GM18508 (cell line): ENCODE data around the gene COMMD1.
A peak's percentile ranks its signal among the peaks of the same experiment; 100 is the strongest.
"Not testable (repeated sequence)": the region's sequence is repeated elsewhere in the genome, so short reads cannot be mapped to it uniquely, and the experiment has no call there.

ENCODE experiments used
- ATAC-seq: cut with Tn5 transposase; IDR thresholded peaks from one replicate; pipeline ENCODE4 v1.9.1; 2021; ENCODE audit warnings: moderate number of reproducible peaks; ENCODE audit not compliant: insufficient read depth, unreplicated experiment

COMMD1 gene

DNA sequence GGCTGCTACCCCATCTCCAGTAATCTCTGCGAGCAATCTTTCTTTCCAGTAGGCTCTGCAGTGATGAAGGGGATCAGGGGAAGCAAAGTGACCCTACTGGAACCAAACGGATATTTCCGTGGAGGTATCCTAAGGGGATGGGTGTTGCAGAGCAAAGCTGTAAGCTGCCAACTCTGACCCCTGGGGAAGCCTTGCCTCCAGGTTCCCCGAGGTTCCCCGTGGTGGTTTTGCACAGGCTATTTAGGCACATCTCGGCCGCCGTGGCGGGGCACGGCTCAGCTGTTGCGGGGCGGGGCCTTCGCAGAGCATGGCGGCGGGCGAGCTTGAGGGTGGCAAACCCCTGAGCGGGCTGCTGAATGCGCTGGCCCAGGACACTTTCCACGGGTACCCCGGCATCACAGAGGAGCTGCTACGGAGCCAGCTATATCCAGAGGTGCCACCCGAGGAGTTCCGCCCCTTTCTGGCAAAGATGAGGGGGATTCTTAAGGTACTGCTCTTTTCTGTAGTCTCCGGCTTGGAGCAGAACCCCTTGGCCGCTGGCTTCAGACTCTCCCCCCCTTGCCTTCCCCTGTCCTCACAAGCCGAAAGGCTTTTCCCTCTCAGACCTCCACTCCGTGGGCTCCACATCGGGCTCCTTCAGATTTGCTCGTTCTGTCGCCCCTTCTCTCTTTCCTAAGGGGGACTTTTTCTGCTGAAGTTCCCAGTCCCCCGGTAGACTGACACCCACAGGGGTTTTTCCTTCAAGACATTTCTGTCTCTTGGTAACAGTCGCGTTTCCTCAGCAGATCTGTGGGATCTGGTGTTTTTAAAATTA, at the start of gene COMMD1:
COMMD1 (plus strand) TSS at position 303 of the 814 bp plus-strand sequence; CDS start at position 308, 5 bp downstream.
- ATAC-seq, result peak; percentile 77

DNA sequence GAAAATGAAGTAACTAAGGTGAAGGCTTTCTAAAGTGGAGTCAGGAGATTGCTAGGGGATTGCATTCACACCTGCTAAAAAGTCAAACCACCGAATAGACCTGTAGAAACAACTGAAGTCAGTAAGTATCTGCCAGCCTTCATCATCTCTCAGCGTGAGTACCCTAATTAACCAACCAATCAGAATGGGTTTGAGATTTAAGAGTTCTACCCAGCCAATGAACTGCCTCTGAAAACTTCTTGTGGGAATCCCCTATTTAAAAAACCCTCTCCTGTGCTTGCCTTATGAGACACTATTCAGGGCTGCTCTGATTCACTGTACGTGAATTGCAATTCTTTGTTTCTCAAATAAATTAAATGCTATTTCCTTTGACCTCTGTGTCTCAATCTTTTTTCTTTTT, 48.2 kb upstream of the COMMD1 start:
- no peak for ATAC-seq

DNA sequence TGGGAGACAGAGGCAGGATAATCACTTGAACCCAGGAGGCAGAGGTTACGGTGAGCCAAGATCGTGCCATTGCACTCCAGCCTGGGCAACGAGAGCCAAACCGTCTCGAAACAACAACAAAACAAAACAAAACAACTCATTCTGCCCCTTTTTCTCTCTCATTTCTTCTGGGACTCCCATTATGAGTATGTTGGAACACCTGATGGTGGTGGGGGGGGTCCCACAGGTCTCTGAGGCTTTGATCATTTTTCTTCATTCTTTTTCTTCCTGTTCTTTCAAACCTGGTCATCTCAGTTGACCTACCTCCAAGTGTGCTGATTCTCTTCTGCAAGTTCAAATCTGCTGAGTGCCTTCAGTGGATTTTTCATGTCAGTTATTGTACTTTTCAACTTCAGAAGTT, 43.4 kb upstream of the COMMD1 start:
- no peak for ATAC-seq

DNA sequence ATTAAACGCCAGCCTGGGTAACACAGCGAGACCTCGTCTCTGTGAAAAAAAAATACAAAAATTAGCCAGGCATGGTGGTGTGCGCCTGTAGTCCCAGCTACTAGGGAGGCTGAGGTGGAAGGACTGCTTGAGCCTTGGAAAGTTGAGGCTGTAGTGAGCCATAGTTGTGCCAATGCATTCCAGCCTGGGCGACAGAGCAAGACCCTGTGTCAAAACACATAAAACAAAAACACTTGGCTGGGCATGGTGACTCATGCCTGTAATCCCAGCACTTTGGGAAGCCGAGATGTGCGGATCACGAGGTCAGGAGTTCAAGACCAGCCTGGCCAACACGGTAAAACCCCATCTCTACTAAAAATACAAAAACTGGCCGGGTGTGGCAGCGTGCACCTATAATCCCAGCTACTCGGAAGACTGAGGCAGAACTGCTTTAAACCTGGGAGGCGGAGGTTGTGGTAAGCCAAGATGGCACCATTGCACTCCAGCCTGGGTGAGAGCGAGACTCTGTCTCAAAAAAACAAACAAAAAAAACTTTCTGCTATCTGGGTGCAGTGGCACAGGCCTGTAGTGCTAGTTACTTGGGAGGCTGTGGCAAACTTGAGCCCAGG, 38.9 kb upstream of the COMMD1 start:
- not testable (repeated sequence) for ATAC-seq

DNA sequence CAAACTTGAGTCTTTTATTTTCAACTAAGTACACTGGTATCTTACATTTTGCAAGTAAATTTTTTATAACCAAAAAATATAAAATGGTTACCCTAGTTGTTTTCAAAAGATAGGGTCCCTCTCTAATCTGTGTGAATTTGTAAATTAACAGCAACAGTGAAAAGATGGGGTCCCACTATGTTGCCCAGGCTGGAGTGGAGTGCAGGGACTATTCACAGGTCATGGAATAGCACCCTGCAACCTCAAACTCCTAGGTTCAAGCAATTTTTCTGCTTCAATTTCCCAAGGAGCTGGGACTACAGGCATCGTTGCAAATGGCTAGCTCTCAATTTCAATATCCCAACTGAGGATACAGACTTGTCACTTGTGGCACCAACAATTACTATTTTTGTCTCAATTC, 29.1 kb upstream of the COMMD1 start:
- ATAC-seq, result no peak

DNA sequence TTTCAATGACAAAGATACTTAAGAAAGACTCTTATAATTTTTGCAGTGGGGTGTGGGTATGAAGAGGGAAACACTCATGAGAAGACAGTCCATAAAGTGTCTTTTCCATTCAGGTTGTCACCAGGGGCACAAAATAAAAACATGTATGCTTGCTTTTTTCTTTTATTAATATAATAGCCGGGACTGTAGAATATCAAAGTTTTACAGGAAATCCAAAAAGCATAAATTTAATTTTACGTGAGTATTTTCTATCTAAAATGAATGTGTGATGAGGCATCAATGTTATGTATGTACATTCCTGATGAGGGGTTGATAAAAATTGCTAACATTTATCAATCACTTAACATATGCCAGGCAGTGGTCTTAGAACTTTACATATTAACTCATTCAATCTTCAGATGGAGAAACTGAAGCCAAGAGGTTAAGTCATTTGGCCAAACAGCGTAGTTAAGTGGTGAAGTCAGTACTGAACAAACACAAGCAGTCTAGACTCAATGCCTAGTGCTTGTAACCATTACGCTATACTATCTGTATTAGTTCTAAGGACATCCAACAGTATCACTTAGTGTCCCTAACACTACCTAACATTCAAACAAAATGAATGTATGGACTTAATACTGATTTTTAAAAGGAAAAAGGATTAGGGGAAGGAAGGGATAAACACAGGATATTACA, 27.8 kb upstream of the COMMD1 start:
- ATAC-seq, result no peak

DNA sequence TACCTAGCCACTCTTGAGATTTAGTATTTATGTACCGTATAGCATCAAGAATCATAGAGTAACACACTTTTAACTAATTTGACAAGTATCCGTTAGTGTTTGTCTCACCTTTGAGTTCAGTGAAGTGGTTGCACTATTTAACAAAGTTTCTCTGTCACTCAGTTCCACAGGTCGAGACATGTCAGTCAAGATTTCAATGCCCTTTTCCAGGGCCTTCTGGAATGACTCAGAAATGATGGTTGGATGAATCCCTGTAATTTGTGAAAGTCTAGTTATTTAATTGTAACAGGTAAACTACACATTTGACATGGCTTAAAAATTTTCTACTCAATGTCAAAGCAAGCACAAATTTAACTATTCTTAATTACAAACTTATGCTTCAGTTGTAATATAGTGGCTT, 26.7 kb upstream of the COMMD1 start:
- ATAC-seq, result no peak

DNA sequence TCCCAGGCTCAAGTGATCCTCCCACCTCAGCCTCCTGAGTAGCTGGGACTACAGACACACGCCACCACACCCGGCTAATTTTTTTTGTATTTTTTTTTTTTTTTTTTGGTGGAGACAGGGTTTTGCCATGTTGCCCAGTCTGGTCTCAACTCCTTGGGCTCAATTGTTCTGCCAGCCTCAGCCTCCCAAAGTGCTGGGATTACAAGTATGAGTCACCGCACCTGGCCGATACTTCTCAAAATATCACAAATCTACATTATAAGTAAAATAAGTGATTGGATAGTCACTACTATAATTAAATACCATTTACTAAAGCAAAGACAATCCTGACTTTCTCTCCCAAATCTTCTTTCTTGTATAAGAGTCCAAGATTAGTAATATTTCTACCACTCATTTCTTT, 26.1 kb upstream of the COMMD1 start:
- ATAC-seq, result not testable (repeated sequence)

DNA sequence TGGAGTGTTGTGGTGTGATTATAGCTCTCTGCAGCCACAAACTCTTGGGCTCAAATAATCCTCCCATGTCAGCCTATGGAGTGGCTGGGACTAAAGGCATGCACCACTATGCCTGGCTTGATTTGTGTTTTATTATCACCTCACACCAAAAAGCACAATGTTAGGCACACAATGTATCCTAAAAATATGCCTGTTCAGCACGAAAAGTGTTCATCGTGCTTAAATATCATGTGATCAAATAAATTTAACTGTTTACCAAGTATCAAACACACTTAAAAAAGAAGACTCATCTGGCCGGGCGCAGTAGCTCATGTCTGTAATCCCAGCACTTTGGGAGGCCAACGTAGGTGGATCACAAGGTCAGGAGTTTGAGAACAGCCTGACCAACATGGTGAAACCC, 22.6 kb upstream of the COMMD1 start:
- ATAC-seq, result no peak

DNA sequence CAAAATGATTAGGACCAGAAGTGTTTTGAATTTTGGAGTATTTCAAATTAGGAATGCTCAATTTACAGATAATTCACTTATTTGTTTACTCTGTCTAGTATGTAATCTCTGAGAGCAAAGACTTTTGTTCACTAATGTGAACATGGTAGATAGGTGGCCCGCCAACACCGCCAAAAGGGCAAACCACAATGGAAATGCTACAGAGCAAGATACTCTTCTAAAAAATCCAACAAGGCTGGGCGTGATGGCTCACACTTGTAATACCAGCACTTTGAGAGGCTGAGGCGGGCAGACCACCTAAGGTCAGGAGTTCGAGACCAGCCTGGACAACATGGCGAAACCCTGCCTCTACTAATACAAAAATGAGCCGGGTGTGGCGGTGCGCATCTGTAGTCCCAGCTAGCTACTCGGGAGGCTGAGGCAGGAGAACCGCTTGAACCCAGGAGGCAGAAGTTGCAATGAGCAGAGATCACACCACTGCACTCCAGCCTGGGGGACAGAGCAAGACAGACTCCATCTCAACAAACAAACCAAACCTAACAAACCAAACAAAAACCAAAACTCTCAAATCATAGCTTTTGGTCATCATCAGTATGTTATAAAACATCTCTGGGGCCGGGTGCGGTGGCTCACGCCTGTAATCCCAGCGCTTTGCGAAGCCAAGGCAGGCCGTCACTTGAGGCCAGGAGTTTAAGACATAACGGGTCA, 19.4 kb upstream of the COMMD1 start:
- ATAC-seq, result no peak

DNA sequence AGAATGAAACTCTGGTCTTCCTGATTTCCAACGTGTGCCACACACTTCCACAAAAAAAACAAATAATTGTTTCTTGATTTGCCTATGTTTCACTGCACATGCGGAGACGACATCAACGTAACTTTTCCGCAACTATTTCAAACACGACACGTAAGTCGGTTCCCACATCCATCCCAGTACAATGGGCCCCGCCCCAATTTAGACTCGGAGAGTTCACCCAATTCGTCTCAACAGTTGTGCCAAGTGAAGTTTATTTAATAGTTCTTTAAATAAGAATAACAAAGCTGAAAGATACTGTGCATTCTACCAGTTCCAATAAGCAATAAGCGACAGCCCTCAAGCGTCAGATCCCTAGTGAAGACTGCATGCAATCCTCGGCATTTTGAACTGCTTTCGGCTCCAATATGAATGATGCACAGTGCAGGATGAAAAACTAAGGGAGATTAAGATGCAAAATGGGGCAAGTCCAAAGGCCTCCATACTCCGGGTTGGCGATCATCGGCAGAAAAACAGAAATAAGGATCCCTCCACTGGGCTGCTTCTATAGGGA, 17.7 kb upstream of the COMMD1 start:
- ATAC-seq, result no peak

DNA sequence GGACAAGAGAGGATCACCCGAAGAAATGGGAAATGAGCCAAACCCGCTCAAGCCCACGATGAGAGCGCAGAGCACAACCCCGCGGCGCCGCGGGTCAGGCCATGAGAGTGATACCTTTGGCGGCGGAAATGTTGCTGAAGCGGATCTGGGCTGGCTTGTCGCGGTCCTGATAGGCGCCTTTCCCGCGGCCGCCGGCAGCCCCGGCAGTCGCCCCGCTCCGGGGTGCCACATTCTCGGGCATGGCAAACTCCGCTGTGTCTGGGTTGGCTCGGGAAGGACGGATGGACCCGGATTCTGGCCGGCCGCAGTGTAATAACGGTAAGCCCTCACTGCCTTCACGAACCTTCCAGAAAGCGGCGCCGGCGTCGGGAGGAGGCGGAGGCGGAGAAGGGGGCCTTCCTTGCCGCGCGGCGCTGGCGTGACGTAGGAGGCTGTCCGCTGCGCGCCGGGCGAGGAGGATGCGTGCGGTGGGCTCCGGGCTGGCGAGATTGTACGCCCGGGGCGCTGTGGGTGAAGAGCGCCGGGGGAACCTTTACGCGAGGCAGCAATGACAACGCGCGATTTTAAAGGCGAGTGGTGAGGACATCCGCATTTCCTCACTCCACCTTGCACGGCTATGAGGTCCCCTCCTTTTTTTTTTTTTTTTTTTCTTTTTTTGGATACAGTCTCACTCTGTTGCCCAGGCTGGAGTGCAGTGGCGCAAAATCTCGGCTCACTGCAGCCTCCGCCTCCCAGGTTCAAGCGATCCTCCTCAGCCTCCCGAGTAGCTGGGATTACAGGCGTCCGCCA, 17.0 kb upstream of the COMMD1 start, which contains the start of gene CCT4:
CCT4 (minus strand) TSS at position 390 of the 789 bp plus-strand sequence; CDS start at position 241, 149 bp downstream.
- ATAC-seq, result no peak

DNA sequence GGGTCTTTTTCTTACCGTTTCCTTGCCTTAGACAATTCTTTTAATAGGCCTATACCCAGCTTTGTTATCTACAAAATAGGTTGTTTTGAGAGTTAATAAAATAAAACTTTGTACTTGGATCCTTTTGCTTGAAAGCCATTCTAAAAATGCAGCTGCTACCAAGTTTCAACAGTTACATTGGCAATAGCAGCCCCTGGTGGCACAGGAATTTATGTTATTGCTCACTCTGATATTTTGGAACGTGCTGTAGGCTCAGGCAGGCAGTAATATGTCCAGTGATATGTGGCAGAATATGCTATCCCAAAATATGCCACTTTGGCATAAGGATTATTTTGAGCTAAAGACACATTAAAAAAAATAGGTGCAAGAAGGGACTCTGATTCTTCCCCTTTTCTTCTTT, 6.7 kb upstream of the COMMD1 start:
- no peak for ATAC-seq

DNA sequence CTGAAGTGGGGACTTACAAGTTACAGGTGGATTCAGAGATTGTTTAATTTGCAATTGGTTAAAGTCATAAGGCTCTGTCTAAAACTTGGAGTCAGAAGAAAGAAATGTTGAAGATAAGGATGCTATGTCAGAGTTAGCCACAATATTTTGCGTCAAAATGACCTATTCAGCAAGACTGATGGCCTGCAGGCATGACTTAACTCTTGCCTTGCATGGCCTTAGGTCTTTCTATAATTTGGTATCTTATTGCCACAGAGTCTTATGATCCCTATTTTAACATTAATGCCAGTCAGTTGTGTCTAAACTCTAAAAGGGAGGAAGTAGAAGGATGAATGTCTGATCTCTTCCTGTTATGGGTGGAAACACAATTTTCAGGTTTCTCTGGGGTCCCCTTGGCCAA, 5.2 kb upstream of the COMMD1 start:
- no peak for ATAC-seq

DNA sequence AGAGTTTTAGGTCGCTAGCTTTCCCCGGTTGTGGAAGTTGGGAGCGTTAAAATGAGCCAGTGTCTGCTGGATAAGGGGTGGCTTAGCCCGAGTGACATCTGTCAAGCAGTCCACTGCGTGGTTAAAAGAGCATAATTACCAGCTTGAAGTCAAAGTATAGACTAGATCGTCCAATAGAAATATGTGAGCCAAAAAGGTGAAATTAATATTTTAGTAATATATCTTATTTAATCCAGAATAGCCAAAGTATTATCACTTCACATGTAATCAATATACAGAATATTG, 654 bp downstream of the COMMD1 start:
- ATAC-seq, result no peak

DNA sequence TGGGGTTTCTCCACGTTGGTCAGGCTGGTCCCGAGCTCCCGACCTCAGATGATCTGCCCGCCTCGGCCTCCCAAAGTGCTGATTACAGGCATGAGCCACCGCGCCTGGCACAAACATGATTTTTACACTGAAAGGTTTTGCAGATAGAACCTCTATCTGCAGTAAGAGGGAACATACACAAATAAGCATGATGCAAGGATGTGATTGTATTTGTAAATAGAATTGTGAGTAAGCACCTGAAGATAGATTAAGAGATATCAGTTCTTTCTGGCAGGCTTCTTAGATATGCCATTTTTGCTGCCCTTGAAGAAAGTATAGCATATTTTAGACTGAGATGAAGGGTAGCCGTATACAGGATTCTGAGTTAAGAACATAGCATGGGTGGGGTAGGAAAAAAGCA, 3.6 kb downstream of the COMMD1 start:
- ATAC-seq, result no peak

DNA sequence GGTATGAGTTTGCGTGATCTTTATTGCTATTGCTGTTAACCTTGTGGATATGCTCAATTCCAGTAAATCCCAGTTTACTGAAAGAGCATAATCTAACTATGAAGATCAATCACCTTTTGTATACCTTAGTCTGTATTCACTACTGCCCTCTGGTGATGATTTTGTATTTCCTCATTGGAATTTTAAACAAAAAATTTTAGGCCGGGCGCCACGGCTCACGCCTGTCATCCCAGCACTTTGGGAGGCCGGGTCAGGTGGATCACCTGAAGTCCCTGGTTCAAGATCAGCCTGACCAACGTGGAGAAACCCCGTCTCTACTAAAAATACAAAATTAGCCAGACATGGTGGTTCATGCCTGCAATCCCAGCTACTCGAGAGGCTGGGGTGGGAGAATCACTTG, 5.1 kb downstream of the COMMD1 start:
- no peak for ATAC-seq

DNA sequence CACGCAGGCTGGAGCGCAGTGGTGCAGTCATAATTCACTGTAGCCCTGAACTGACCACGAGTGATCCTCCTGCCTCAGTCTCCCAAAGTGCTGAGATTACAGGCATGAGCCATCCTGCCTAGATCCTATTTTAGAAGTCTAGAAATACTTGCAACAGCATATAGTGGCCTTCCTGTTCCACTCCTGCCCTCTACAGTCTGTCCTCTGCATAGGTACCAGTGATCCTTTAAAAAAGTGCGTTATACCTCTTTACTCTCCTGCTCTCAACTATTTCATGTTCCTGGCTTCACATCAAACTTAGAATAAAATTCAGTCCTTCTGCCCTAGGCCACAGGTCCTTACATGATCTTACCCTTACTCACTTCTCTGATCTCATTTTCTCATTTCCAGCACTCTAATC, 6.0 kb downstream of the COMMD1 start:
- no peak for ATAC-seq

DNA sequence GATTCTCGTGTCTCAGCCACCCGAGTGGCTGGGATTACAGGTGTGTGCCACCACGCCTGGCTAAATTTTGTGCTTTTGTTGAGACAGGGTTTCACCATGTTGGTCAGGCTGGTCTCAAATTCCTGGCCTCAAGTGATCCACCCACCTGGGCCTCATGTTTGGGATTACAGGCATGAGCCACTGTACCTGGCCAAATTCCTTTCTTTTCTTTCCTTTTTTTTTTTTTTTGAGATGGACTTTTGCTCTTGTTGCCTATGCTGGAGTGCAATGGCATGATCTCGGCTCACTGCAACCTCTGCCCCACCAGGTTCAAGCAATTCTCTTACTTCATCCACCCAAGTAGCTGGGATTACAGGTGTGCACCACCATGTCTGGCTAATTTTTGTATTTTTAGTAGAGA, 9.3 kb downstream of the COMMD1 start:
- not testable (repeated sequence) for ATAC-seq

DNA sequence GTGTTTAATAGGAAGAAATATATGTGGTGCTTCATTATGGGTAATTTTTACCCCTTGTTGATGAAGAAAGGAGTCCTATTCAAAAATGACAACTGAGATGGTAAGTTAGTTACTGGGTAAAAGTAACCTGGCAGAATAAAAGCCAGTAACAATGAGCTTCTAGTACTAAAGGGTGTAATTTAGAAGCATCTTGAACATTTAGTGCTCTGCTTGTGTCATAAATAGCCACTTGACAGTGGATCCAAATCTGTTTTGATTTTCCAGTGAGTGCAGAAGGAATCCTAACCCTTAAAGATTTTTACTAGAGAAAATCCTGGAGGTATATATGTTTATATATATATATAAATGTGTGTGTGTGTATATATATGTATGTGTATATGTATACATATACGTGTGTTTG, 15.1 kb downstream of the COMMD1 start:
- no peak for ATAC-seq
